WTC11 (cell line): ENCODE measurements around the gene SKAP1. TPM values are rescaled to one million over a fixed set of nuclear protein-coding genes. Genes with fewer than 3 reads are reported as not detected.

Source experiments
- ATAC-seq: fragments of 200-7000 bp; cut with Tn5 transposase; 2 replicates; pipeline ENCODE4 v1.10.0; 2021; ENCODE audit warnings: mild to moderate bottlenecking, moderate library complexity
- CTCF ChIA-PET: fragments of 300-600 bp; sonication (Branson Sonifier 250); formaldehyde crosslinking; loops from one replicate; lab custom pipeline; 2021; ENCODE audit warnings: antibody characterized with exemption; lab: Charles Lee
- POLR2A ChIA-PET: fragments of 350-600 bp; sonication (Branson Sonifier 250); formaldehyde crosslinking; loops from one replicate; lab custom pipeline; 2021; ENCODE audit warnings: antibody characterized with exemption; lab: Charles Lee
- DNase-seq: peaks from one replicate; pipeline ENCODE4 v3.0.0; 2021; ENCODE audit warnings: low spot score
- H3K27ac Mint-ChIP-seq: 2 replicates; pipeline ENCODE4 v1.8.0; 2021; ENCODE audit warnings: mixed read lengths
- H3K27me3 Mint-ChIP-seq: 2 replicates; pipeline ENCODE4 v1.8.0; 2021; ENCODE audit warnings: low read depth, mild to moderate bottlenecking, moderate library complexity, mixed read lengths
- H3K36me3 Mint-ChIP-seq: 2 replicates; pipeline ENCODE4 v1.8.0; 2021; ENCODE audit warnings: mixed read lengths
- H3K4me1 Mint-ChIP-seq: 2 replicates; pipeline ENCODE4 v1.8.0; 2022; ENCODE audit warnings: mixed read lengths
- H3K4me3 Mint-ChIP-seq: 2 replicates; pipeline ENCODE4 v1.8.0; 2021; ENCODE audit warnings: mild to moderate bottlenecking, moderate library complexity, mixed read lengths
- H3K9me3 Mint-ChIP-seq: 2 replicates; pipeline ENCODE4 v1.8.0; 2021; ENCODE audit warnings: mixed read lengths
- ATF1 ChIP-seq: sonication (generic); formaldehyde crosslinking; IDR thresholded peaks from 2 replicates; pipeline ENCODE4 v1.8.1; 2023; ENCODE audit warnings: mild to moderate bottlenecking, moderate library complexity, missing genetic modification reagents
- CTCF ChIP-seq: fragments of 200-600 bp; IDR thresholded peaks from 2 replicates; pipeline ENCODE4 v1.8.0; 2022; ENCODE audit warnings: antibody characterized with exemption
- FOXJ3 ChIP-seq: sonication (generic); formaldehyde crosslinking; IDR thresholded peaks from 2 replicates; pipeline ENCODE4 v1.9.0; 2021; ENCODE audit warnings: missing genetic modification reagents, mild to moderate bottlenecking, borderline replicate concordance
- FOXP1 ChIP-seq: sonication (generic); formaldehyde crosslinking; IDR thresholded peaks from 2 replicates; pipeline ENCODE4 v1.8.0; 2022; ENCODE audit warnings: missing genetic modification reagents, mild to moderate bottlenecking, moderate library complexity, borderline replicate concordance
- KAT7 ChIP-seq: sonication (generic); formaldehyde crosslinking; IDR thresholded peaks from 2 replicates; pipeline ENCODE4 v1.8.1; 2023; ENCODE audit warnings: missing genetic modification reagents, mild to moderate bottlenecking, borderline replicate concordance
- MAX ChIP-seq: sonication (generic); formaldehyde crosslinking; IDR thresholded peaks from 2 replicates; pipeline ENCODE4 v1.8.0; 2022; ENCODE audit warnings: mild to moderate bottlenecking, missing genetic modification reagents
- MYBL2 ChIP-seq: sonication (generic); formaldehyde crosslinking; IDR thresholded peaks from 2 replicates; pipeline ENCODE4 v1.8.1; 2023; ENCODE audit warnings: mild to moderate bottlenecking, moderate library complexity, missing genetic modification reagents
- NR2C2 ChIP-seq: sonication (generic); formaldehyde crosslinking; IDR thresholded peaks from 2 replicates; pipeline ENCODE4 v1.8.0; 2022; ENCODE audit warnings: mild to moderate bottlenecking, missing genetic modification reagents
- PRDM15 ChIP-seq: sonication (generic); formaldehyde crosslinking; IDR thresholded peaks from 2 replicates; pipeline ENCODE4 v1.8.0; 2022; ENCODE audit warnings: missing genetic modification reagents
- PREB ChIP-seq: sonication (generic); formaldehyde crosslinking; IDR thresholded peaks from 2 replicates; pipeline ENCODE4 v1.8.1; 2022; ENCODE audit warnings: mild to moderate bottlenecking, missing genetic modification reagents, moderate library complexity, borderline replicate concordance
- ZNF263 ChIP-seq: sonication (generic); formaldehyde crosslinking; IDR thresholded peaks from 2 replicates; pipeline ENCODE4 v1.8.1; 2022; ENCODE audit warnings: low read depth, mild to moderate bottlenecking, moderate library complexity, missing genetic modification reagents
- ZNF416 ChIP-seq: fragments of 250-450 bp; sonication (Bioruptor Pico); IDR thresholded peaks from 2 replicates; pipeline ENCODE4 v1.9.0; 2021; ENCODE audit warnings: mild to moderate bottlenecking, inconsistent platforms
- ZNF671 ChIP-seq: fragments of 250-450 bp; sonication (Bioruptor Pico); IDR thresholded peaks from 2 replicates; pipeline ENCODE4 v1.8.0; 2021; ENCODE audit warnings: mild to moderate bottlenecking
- total RNA-seq: library from RNA; stranded (reverse); gene quantifications from 3 replicates; pipeline ENCODE4 v1.2.3, GENCODE V29; 2021
- TF ChIP-seq, protein P1 (sequence below): sonication (generic); formaldehyde crosslinking; IDR thresholded peaks from 2 replicates; pipeline ENCODE4 v1.8.1; 2023; ENCODE audit warnings: mild to moderate bottlenecking, missing genetic modification reagents
- TF ChIP-seq, protein P2 (sequence below): sonication (generic); formaldehyde crosslinking; IDR thresholded peaks from 2 replicates; pipeline ENCODE4 v1.8.0; 2023; ENCODE audit warnings: missing genetic modification reagents, mild to moderate bottlenecking, borderline replicate concordance
- TF ChIP-seq, protein P3 (sequence below): fragments of 250-450 bp; sonication (Bioruptor Pico); IDR thresholded peaks from 2 replicates; pipeline ENCODE4 v2.1.2; 2022; ENCODE audit warnings: mild to moderate bottlenecking, moderate library complexity

SKAP1 gene
- total RNA-seq, 1 experiment from 2014 or later = not detected

DNA sequence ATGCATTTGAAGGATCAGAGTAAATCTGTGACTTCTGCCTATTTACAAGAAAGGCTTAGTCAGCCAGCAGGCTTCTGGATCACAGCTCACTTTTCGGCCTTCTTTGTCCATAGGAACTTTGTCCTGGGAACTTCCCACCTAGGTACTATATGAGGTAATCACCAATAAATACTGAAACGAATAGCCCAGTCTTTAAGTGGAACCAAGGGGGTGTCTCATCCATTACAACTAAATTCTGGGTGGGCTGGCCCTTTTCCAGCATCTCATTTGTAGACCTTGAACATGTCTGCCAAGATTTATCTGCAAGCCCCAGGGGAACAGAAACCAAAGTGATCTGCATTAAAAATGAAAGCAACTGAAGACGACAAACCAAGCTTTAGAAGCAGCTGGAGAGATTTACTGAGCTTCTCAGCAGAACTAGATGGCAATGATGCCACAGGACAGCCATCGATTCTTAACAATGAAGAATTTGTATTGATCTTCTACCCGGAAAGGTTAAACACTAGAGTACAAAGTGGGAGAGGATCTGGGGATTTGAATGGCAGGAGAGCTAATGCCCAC, 267.0 kb downstream of the SKAP1 start (continued):
- TF ChIP-seq PREB (CRISPR knock-in tag) (no peak), PRDM15 (CRISPR knock-in tag) (no peak)
- TF ChIP-seq, protein P1, sequence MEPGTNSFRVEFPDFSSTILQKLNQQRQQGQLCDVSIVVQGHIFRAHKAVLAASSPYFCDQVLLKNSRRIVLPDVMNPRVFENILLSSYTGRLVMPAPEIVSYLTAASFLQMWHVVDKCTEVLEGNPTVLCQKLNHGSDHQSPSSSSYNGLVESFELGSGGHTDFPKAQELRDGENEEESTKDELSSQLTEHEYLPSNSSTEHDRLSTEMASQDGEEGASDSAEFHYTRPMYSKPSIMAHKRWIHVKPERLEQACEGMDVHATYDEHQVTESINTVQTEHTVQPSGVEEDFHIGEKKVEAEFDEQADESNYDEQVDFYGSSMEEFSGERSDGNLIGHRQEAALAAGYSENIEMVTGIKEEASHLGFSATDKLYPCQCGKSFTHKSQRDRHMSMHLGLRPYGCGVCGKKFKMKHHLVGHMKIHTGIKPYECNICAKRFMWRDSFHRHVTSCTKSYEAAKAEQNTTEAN = no peak

DNA sequence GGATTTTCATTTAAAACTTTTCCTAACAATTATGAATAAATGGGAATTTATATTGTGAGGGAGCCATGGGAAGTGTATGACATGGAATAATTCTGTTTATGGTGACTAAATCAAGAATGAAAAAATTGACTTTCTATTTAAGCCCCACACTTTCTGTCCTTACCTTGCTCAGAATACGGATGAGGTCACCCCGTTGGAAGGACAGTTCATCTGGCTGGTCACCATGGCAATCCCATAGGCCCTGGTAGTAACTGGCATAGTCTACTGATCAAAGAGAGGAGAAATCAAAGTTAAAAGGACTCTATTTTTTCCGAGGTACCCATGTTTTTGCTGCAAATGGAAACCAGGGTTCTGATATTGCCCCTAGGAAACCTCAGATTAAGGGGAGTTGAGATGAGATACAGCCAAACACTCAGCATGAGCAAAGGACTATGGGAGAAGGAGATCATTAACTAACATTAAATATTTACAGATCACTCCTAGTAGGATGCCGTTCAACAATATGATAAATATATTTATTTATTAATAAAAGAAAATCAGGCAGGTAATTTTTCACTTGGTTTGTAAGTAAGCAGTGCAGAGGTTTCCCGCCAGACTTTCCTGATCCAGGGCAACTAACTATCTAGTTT, 267.6 kb downstream of the SKAP1 start:
- no peaks in the 10 kb centered on the region for H3K9me3 Mint-ChIP-seq
- H3K4me1 Mint-ChIP-seq = peaks cover 49% of the 10 kb centered on the region
- H3K27me3 Mint-ChIP-seq = peaks cover 92% of the 10 kb centered on the region
- DNase-seq = no peak
- H3K36me3 Mint-ChIP-seq = no peaks in the 10 kb centered on the region
- ChIA-PET CTCF (interaction anchor here (0.6 to 1.5 kb wide), 5 partner anchors 20 to 144 kb away, joined by 3 to 5 read pairs (median 4); no protein-coding TSS in a partner anchor), POLR2A (interaction anchor here (0.5 kb wide), 1 partner anchor 16 kb away, joined by 9 read pairs; no protein-coding TSS in a partner anchor)
- no peak for ATAC-seq
- H3K27ac Mint-ChIP-seq = no peak overlapping the region
- H3K4me3 Mint-ChIP-seq = no peak overlapping the region
- TF ChIP-seq FOXJ3 (CRISPR knock-in tag) = no peak
- TF ChIP-seq MYBL2 = no peak
- TF ChIP-seq, protein P2, sequence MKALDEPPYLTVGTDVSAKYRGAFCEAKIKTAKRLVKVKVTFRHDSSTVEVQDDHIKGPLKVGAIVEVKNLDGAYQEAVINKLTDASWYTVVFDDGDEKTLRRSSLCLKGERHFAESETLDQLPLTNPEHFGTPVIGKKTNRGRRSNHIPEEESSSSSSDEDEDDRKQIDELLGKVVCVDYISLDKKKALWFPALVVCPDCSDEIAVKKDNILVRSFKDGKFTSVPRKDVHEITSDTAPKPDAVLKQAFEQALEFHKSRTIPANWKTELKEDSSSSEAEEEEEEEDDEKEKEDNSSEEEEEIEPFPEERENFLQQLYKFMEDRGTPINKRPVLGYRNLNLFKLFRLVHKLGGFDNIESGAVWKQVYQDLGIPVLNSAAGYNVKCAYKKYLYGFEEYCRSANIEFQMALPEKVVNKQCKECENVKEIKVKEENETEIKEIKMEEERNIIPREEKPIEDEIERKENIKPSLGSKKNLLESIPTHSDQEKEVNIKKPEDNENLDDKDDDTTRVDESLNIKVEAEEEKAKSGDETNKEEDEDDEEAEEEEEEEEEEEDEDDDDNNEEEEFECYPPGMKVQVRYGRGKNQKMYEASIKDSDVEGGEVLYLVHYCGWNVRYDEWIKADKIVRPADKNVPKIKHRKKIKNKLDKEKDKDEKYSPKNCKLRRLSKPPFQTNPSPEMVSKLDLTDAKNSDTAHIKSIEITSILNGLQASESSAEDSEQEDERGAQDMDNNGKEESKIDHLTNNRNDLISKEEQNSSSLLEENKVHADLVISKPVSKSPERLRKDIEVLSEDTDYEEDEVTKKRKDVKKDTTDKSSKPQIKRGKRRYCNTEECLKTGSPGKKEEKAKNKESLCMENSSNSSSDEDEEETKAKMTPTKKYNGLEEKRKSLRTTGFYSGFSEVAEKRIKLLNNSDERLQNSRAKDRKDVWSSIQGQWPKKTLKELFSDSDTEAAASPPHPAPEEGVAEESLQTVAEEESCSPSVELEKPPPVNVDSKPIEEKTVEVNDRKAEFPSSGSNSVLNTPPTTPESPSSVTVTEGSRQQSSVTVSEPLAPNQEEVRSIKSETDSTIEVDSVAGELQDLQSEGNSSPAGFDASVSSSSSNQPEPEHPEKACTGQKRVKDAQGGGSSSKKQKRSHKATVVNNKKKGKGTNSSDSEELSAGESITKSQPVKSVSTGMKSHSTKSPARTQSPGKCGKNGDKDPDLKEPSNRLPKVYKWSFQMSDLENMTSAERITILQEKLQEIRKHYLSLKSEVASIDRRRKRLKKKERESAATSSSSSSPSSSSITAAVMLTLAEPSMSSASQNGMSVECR = no peak
- no peak for TF ChIP-seq PRDM15 (CRISPR knock-in tag)
- TF ChIP-seq MAX (CRISPR knock-in tag) = no peak
- no peak for TF ChIP-seq ZNF671 (CRISPR knock-in tag)
- TF ChIP-seq KAT7 (CRISPR knock-in tag) = no peak
- no peak for TF ChIP-seq NR2C2 (CRISPR knock-in tag)
- TF ChIP-seq ATF1 (CRISPR knock-in tag) = no peak
- no peak for TF ChIP-seq CTCF
- TF ChIP-seq ZNF416 (CRISPR knock-in tag) = no peak
- TF ChIP-seq ZNF263 (CRISPR knock-in tag) = no peak
- TF ChIP-seq FOXP1 (CRISPR knock-in tag) = no peak
- TF ChIP-seq, protein P3, sequence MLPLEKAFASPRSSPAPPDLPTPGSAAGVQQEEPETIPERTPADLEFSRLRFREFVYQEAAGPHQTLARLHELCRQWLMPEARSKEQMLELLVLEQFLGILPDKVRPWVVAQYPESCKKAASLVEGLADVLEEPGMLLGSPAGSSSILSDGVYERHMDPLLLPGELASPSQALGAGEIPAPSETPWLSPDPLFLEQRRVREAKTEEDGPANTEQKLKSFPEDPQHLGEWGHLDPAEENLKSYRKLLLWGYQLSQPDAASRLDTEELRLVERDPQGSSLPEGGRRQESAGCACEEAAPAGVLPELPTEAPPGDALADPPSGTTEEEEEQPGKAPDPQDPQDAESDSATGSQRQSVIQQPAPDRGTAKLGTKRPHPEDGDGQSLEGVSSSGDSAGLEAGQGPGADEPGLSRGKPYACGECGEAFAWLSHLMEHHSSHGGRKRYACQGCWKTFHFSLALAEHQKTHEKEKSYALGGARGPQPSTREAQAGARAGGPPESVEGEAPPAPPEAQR (CRISPR knock-in tag) = no peak
